ENCODE measurements around the gene ESRP2. TPM values are rescaled to one million over a fixed set of nuclear protein-coding genes. Genes with fewer than 3 reads are reported as not detected.

ESRP2 gene
- total RNA-seq, 1 donor from 2014 or later, result 5.4 TPM

GRCh38 chr16:68283346-68283745 is 47.4 kb upstream of the ESRP2 start:
- Histone ChIP-seq H3K36me3 (no peaks in the 10 kb centered on the region), H2AFZ (replicated peaks) (no peak overlapping the region), H3K27me3 (no peaks in the 10 kb centered on the region), H3K79me2 (ENCODE audit: low read depth) (no peaks in the 10 kb centered on the region), H3K4me1 (no peaks in the 10 kb centered on the region), H3K4me2 (no peak overlapping the region), H3K4me3 (no peak overlapping the region), H4K20me1 (ENCODE audit: low read depth) (peaks cover 9% of the 10 kb centered on the region), H3K9ac (no peak overlapping the region), H3K9me3 (ENCODE audit: low read depth) (no peaks in the 10 kb centered on the region), H3F3A (ENCODE audit: low read depth) (no peaks in the 10 kb centered on the region), H3K27ac (no peak overlapping the region)
- Mint-ChIP-seq H3K27me3 (ENCODE audit: insufficient read depth, low read depth) (peaks cover 2% of the 10 kb centered on the region), H3K4me3 (no peak overlapping the region), H3K9me3 (no peaks in the 10 kb centered on the region), H3K36me3 (peaks cover 22% of the 10 kb centered on the region), H3K4me1 (no peaks in the 10 kb centered on the region), H3K27ac (no peak overlapping the region)
- TF ChIP-seq EZH2phosphoT487 (IDR thresholded peaks at IDR 0.05) (no peak), EZH2 (IDR thresholded peaks at IDR 0.05) (no peak)
- TF ChIP-seq, protein P1, sequence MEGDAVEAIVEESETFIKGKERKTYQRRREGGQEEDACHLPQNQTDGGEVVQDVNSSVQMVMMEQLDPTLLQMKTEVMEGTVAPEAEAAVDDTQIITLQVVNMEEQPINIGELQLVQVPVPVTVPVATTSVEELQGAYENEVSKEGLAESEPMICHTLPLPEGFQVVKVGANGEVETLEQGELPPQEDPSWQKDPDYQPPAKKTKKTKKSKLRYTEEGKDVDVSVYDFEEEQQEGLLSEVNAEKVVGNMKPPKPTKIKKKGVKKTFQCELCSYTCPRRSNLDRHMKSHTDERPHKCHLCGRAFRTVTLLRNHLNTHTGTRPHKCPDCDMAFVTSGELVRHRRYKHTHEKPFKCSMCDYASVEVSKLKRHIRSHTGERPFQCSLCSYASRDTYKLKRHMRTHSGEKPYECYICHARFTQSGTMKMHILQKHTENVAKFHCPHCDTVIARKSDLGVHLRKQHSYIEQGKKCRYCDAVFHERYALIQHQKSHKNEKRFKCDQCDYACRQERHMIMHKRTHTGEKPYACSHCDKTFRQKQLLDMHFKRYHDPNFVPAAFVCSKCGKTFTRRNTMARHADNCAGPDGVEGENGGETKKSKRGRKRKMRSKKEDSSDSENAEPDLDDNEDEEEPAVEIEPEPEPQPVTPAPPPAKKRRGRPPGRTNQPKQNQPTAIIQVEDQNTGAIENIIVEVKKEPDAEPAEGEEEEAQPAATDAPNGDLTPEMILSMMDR (IDR thresholded peaks at IDR 0.05), result no peak
- no peak for DNase-seq (ENCODE audit: low spot score)

DNA sequence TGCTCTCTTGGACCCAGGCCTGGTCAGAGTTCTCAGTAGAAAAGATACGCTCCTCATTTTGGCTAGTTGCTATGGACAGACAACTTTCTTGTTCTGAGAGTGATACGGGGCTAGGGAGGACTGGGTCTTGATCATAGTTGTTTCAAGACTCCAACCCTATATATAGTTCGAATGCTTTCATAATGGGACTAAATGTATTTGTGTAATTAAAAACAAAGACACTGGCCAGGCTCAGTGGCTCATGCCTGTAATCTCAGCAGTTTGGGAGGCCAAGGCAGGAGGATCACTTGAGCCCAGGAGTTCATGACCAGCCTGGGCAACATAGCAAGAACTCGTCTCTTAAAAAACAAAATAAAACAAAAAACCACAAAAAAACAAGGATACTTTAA is 46.1 kb upstream of the ESRP2 start:
- Histone ChIP-seq H3K36me3 (no peaks in the 10 kb centered on the region), H3K4me1 (no peaks in the 10 kb centered on the region), H3K27me3 (no peaks in the 10 kb centered on the region), H3F3A (ENCODE audit: low read depth) (no peaks in the 10 kb centered on the region), H3K4me2 (no peak overlapping the region), H3K79me2 (ENCODE audit: low read depth) (no peaks in the 10 kb centered on the region), H3K27ac (no peak overlapping the region), H4K20me1 (ENCODE audit: low read depth) (peaks cover 9% of the 10 kb centered on the region), H3K4me3 (no peak overlapping the region), H3K9ac (no peak overlapping the region), H2AFZ (replicated peaks) (no peak overlapping the region), H3K9me3 (ENCODE audit: low read depth) (no peaks in the 10 kb centered on the region)
- TF ChIP-seq, protein P1 (IDR thresholded peaks at IDR 0.05), result no peak
- no peak for TF ChIP-seq EZH2phosphoT487 (IDR thresholded peaks at IDR 0.05)
- TF ChIP-seq EZH2 (IDR thresholded peaks at IDR 0.05), result no peak
- DNase-seq (ENCODE audit: low spot score), result no peak
- Mint-ChIP-seq H3K36me3 (peaks cover 16% of the 10 kb centered on the region), H3K4me1 (no peaks in the 10 kb centered on the region), H3K27me3 (ENCODE audit: insufficient read depth, low read depth) (no peaks in the 10 kb centered on the region), H3K27ac (no peak overlapping the region), H3K4me3 (no peak overlapping the region), H3K9me3 (no peaks in the 10 kb centered on the region)

DNA sequence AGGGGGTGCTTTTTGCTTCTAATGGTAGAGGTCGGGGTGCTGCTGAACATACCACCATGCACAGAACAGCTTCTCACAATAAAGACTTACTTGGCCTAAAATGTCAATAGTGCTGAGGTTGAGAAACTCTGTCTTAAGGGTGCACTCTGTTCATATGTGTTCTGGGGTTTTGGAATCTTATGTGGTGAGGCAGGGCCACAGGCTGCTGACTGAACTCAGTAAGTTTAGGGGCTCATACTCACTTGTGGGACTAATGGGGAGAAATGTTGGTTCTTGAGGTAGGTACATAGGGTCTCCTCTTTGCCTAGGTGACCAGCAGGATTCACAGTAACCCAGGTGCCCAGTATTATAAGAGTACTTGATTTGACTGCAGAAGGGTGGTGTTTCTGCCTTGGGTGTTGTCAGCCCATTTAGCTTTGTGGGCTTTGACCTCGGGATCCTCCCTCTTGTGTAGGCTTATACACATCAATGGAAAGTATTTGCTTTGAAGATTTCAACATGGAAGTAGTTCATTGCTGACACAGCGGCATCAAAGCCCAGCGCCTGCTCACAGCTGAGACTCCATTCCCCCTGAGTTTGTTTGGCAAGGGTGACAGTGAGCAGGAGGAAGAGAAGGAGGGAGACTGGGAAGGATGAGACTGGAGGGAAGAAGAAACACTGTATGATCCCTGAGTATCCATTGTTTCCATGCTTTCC is 45.6 kb upstream of the ESRP2 start:
- no peaks in the 10 kb centered on the region for H3K79me2 ChIP-seq (ENCODE audit: low read depth)

More for the DNA sequence above, 45.6 kb upstream of the ESRP2 start:
- no peaks in the 10 kb centered on the region for H3K4me1 ChIP-seq
- H3K4me3 ChIP-seq, result no peak overlapping the region
- H3K9me3 ChIP-seq (ENCODE audit: low read depth), result no peaks in the 10 kb centered on the region
- Mint-ChIP-seq H3K4me1 (no peaks in the 10 kb centered on the region), H3K4me3 (no peak overlapping the region), H3K27me3 (ENCODE audit: insufficient read depth, low read depth) (no peaks in the 10 kb centered on the region), H3K36me3 (peaks cover 14% of the 10 kb centered on the region), H3K9me3 (no peaks in the 10 kb centered on the region), H3K27ac (no peak overlapping the region)
- H3K36me3 ChIP-seq, result no peaks in the 10 kb centered on the region
- no peak overlapping the region for H3K4me2 ChIP-seq
- H4K20me1 ChIP-seq (ENCODE audit: low read depth), result peaks cover 9% of the 10 kb centered on the region
- no peaks in the 10 kb centered on the region for H3K27me3 ChIP-seq
- H3K27ac ChIP-seq, result no peak overlapping the region
- H3K9ac ChIP-seq, result no peak overlapping the region
- TF ChIP-seq EZH2 (IDR thresholded peaks at IDR 0.05) (no peak), EZH2phosphoT487 (IDR thresholded peaks at IDR 0.05) (no peak)
- TF ChIP-seq, protein P1 (IDR thresholded peaks at IDR 0.05), result no peak
- H3F3A ChIP-seq (ENCODE audit: low read depth), result no peaks in the 10 kb centered on the region
- no peak for DNase-seq (ENCODE audit: low spot score)
- no peak overlapping the region for H2AFZ ChIP-seq (replicated peaks)
